Embryonic facial prominence (tissue), 1 donor: Measurements from ENCODE around the gene ZBP1.

Source experiments
- DNase-seq: peaks from one replicate; pipeline ENCODE4 v3.0.0-alpha.2; 2016; ENCODE audit errors: extremely low spot score

Gene ZBP1

GRCh38 chr20:57658447-57658832 is 38.2 kb upstream of the ZBP1 start:
- DNase-seq = no peak

DNA sequence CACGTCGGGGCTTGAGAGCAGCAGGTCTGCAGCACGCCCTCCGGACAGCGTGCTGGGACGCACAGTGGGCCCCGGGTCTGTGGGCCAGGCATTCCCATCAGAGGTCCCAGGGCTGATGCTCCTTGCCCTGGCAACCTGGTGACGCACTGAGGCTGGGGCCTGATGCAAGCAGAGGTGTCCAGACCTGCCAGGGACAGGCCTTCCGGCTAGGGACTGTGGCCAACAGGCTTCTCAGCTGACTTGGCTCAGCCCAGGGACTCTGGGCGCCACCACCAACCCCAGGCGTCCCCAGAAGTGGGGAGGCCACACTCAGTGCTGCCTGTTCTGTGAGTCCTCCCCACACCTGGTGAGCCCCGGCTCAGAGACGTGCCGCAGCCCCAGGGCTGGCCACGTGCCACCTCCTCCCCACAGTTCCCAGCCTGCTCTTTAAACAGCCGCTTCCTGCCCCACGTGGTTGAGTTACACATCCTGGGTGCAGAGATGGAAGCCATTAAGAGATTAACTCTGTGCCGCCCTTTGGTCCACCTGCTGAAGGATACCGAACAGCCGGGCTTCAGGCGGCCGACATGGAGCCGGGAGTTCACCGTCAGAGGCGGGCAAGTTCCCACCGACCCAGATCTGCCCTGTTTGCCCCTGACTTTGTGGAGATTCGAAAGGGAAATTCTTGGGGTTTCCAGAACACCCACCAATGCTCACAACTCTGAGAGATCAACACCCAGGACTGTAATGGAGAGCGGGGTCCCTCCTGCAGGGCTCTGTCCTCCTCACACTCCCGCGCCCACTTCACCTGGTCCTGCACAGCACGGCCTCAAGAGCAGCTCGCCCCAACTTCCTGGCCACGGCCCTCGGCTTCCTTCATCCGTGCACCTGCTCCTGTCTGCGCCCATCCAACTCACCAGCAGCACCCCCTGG is 37.6 kb upstream of the ZBP1 start:
- no peak for DNase-seq

DNA sequence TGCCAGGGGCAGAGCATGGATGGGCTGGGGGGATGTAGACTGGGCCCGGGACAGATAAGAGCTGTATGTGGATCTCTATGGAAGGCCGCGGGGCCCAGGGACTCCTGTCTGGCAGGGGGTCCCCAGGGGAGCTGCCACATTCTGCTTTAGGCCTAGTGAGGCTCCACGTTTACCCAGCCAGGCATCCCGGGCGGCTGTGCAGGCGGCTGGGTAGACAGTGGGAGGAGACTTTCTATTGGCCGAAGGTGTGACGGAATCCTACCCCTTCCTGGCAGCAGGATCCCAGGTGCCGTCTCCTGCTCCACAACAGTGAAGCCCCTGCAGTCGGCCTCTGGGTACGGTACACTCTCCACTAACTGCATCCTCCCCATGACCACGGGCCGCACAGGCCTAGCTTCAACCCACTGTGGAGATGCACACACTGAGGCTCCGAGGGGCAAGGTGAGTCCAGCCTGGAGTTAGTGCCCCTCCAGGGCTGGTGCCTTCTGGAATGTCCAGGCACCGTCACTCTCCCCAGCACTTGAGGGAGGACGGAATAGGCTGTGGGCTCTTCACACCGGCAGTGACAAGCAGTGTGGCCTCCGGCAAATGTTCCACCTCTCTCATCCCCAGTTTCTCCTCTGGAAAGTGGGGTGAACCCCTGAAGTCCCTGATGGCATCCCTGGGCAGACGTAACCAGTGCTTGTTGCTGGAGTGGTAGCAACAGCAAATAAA is 36.8 kb upstream of the ZBP1 start:
- no peak for DNase-seq

DNA sequence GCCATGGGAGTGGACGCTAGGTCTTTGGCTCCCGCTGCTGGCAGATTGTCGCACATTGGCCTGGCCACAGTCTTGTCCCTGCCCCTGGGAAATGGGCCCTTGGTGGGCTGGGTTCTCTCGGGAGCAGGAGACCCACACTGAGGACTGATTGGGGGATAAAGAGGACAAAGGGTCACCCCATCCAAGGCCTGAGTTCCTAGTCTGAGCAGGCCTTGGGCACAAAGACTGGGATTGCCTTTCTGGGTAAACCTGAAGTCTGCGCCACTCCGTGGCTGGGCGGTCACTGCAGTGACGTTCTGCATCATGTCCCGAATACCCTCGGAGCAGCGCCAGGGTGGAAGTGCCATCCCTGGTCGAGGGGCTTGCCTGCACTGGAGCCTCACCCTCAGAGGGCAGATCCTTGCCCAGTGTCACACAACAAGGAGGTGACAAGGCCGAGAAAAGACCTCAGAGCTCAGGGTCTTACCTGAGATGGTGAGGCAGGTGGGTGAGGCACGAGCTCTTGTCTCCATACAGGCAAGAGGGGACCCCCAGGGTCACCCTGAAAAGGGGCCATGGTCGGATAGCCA is 36.1 kb upstream of the ZBP1 start:
- no peak for DNase-seq

- DNase-seq = no peak
Measured at GRCh38 chr20:57655809-57656155, 35.6 kb upstream of the ZBP1 start.

- no peak for DNase-seq
Measured at GRCh38 chr20:57654998-57655808, 35.0 kb upstream of the ZBP1 start.

DNA sequence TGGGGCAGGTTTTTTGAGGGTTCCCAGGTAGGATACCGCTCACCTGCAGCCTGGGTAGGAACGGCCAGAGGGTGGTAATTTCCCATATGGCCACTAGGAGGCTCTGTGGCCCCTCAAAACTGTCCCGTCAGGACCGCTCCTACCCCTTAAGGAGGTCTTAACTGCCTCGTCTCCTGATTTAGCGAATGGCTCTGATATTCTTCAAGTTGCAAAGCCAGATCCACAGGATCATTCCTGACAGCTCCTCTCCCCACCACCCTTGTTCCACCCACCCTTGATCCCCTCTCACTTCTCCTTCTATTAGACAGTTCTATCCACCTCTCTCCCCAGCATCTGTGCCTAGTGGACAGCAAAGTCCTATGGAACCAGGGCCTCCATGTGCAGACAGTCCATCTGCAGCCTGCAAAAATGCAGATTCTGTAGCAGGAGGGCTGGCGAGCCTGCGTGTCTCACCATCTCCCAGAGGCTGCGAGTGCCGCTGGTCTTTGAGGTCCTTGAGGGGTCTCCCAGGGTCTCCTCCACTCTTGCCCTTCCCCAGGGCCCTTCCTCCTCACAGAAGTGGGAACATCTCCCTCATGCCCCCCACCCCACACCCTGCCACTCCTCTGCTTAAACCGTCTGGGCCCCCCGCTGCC is 34.3 kb upstream of the ZBP1 start:
- DNase-seq = peak; percentile 19

- DNase-seq = no peak
Measured at GRCh38 chr20:57653910-57654309, 33.7 kb upstream of the ZBP1 start.

DNA sequence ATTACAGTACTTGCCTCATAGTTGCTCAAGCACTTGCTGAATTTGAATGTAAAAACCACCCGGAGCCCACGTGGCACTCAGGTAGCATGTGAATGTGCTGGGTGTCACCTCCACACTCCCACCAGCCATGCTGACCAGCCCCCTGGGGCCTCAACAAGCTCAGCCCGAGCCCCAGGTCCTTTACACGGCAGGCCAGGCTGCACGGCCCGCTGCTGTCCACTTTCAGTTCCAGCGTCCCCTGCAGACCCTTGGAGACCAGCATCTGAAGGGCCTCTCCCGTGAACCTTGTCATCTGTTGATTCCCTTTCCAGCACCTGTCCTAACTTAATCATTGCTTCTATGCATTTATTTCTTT is 33.3 kb upstream of the ZBP1 start:
- no peak for DNase-seq

DNA sequence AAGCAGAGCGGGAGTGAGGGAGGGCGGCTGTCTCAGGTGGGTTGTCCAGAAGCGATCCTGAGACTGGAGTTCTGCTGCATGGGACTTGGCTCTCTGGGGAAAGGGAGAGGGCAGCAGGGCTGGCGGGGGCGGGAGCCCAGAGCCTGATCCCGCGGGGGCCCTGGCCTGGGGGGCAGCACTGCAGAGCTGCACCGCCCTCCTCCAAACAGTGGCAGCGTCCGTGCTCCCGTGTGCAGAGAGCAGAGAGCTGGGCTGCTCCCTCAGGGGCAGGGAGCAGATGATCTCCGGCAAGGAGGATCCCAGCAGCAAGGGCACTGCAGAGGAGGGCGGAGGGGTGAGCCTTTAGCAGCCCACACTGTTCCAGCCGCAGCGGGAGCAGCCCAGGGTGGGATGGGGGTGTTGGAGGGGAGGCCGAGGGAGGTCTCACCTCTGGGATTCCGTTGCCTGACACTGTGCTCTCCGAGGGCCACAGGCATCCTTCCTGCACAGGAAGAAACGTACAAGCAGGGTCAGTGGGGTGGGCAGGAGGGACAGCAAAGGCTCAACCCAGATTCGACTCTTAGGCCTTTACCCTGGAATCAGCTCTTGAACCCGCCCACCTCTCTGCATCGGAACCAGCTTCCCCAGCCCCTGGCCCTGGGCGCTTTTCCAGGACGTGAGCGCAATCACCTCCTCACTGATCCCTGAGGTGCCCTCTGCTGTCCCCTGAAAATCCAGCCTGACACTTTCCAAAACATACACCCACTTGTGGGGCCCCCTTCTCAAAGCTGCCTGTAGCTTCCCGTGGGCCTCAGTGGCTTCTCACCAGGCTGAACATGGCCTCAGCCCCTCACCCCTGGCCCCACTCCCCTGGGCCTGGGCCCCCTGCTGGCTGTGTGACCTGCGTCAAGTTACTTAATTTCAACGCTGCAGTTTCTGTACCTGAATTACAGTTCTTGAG is 32.6 kb upstream of the ZBP1 start:
- no peak for DNase-seq

DNA sequence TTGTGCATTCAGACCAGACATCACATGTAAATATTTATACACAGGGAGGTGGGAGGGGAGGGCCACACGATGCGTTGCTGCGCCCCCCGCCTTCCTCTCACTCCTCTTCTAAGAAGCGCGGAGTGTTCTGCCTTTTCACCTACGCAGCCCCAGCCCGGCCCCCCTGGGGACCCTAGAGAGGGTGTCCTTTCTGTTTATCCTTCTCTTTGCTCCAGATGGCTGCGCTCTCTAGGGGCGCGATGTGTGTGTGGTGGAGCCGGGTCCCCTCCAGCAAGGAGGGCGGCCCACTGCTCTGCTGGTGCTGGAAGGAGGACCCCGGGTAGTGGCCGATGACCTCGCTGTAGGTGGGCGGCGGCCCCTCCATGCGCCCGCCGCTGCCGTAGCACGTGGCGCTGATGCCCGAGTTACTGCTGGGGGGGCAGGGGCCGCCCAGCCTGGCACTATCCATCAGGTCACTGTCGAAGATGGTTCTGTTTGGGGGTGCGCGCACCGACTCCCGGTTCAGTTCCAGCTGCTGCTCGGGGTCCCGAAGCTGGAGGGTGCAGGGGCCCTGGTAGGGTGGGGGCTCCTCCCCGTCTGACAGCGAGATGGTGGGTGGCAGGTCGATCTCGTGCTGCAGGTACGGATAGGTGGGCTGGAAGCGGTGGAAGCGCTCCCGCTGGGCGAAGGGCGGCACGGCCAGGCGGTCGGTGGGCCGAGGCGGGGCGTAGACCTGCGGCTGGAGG is 31.8 kb upstream of the ZBP1 start:
- no peak for DNase-seq

- no peak for DNase-seq
Measured at GRCh38 chr20:57650756-57651483, 30.7 kb upstream of the ZBP1 start.

DNA sequence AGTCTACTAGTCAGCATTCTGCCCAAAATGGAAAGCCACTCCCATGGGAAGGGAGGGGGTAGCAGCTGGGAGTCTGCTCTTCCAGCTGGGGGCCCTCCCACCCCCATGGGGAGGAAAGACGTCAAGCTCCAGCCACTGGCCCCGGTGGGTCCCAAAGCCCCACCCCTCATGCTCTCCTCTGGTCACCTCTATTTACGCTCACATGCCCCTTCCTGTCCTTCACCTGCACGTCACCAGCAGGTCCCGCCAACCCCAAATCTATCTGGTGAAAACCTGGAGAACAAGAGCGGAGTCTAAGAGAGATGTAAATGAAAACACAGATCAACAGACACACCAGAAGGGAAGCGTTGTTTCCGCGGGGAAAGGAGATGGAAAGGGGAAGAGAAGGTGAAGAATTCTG is 30.0 kb upstream of the ZBP1 start:
- DNase-seq = no peak

- no peak for DNase-seq
Measured at GRCh38 chr20:57649617-57650015, 29.4 kb upstream of the ZBP1 start.

DNA sequence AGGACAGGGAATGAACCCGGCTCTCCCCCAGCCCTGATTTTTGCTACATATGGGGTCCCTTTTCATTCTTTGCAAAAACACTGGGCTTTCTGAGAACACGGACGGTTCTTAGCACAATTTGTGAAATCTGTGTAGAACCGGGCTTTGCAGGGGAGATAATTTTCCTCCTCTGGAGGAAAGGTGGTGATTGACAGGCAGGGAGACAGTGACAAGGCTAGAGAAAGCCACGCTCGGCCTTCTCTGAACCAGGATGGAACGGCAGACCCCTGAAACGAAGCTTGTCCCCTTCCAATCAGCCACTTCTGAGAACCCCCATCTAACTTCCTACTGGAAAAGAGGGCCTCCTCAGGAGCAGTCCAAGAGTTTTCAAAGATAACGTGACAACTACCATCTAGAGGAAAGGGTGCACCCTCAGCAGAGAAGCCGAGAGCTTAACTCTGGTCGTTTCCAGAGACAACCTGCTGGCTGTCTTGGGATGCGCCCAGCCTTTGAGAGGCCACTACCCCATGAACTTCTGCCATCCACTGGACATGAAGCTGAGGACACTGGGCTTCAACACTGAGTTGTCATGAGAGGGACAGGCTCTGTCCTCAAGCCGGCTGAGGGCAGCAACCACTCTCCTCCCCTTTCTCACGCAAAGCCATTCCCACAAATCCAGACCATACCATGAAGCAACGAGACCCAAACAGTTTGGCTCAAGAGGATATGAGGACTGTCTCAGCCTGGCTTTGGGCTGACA is 28.8 kb upstream of the ZBP1 start:
- DNase-seq = no peak

DNA sequence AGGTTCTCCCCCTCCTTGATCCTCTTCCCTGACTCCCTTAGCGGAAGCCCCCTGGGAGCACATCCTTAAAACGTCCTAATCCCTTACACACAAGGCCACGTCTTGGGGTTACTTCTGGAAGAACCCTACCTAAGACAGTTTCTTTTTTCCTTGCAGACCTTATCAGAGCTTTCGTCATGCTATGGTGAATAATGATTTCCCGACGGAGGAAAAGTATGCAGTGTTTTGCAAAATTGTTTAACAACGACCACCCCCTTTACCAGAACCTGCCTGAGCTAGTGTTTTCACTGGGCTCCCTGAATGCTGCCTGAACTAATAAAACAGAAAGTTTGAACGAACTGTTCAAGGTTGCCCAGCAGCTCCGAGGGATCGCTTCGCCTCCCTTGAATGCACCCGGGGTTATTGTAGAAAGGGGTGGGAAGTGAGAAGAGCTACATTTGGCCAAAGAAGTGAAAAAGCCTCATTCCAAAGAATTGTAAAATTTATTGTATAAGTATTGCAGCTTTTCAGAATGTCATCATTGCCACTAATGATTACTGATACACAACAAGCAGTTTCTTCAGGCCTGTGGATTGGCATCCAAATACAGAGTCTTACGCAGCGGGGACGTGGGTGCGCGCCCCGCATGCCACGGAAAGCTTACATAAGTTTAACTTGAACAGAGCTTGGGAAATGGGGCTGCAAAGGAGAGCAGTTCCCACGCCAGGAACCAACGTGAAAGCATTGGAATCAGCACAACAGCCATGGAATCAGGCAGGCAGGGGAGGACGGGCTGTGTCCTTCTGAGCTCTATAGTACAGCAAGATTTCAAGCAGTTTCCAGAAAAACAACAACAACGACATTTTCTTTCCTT is 27.9 kb upstream of the ZBP1 start:
- DNase-seq = no peak
